GM12878 (cell line): Measurements from ENCODE around the gene DIP2C.

Experiments
- CEBPB ChIP-seq, 2 experiments: fragments of 150-350 bp in 1 of 2; IDR thresholded peaks; 2 replicates each; pipeline ENCODE4 v1.6.1; 2012 to 2014; ENCODE audit warnings: low read depth in 2 of 2, low read length in 2 of 2, borderline replicate concordance in 1 of 2, inconsistent platforms in 1 of 2
- EZH2 ChIP-seq: IDR thresholded peaks from 2 replicates; pipeline ENCODE4 v1.6.1; 2012; ENCODE audit warnings: low read depth, mild to moderate bottlenecking, control low read depth, inconsistent platforms, low read length, borderline replicate concordance; ENCODE audit not compliant: control insufficient read depth
- RB1 ChIP-seq: fragments of 450-650 bp; formaldehyde crosslinking; IDR thresholded peaks from 2 replicates; pipeline ENCODE4 v1.6.1; 2017; ENCODE audit warnings: mild to moderate bottlenecking, borderline replicate concordance
- ZBTB11 ChIP-seq: fragments of 450-650 bp; formaldehyde crosslinking; IDR thresholded peaks from 2 replicates; pipeline ENCODE4 v1.5.0; 2022; ENCODE audit warnings: mild to moderate bottlenecking, missing genetic modification characterization

GRCh38 chr10:490891-491571 lies 198.4 kb downstream of the DIP2C start:
- TF ChIP-seq ZBTB11 (CRISPR knock-in tag) = no peak
- TF ChIP-seq RB1 = no peak
- no peak for TF ChIP-seq CEBPB (IDR thresholded peaks at IDR 0.05; ENCODE audit: borderline replicate concordance in 1 of 2, low read depth in 2 of 2, low read length in 2 of 2)
- no peak for TF ChIP-seq EZH2
